AML-193 (cell line): ENCODE results near the gene CPLX3.
A peak's percentile ranks its signal among the peaks of the same experiment; 100 is the strongest.

Experiments
- DNase-seq, 2 experiments: peaks; one replicate each; lab custom pipeline; 2025; lab: John Stamatoyannopoulos, UW

The CPLX3 gene

GRCh38 chr15:74870436-74871215 lies 44.2 kb downstream of the CPLX3 start:
- DNase-seq = no peak

- no peak for DNase-seq
Measured at GRCh38 chr15:74872702-74873035, 46.2 kb downstream of the CPLX3 start.

GRCh38 chr15:74873036-74873755 lies 46.8 kb downstream of the CPLX3 start, which contains the start of gene SCAMP2:
Gene SCAMP2 (minus strand): TSS chr15:74873365. CDS start chr15:74873255, 110 bp downstream.
- DNase-seq = peak; percentile 83 to 88

GRCh38 chr15:74873756-74874424 lies 47.5 kb downstream of the CPLX3 start:
- peak; percentile 33 to 47 for DNase-seq

- DNase-seq = no peak
Measured at GRCh38 chr15:74878273-74878672, 51.8 kb downstream of the CPLX3 start.
